K562 (cell line): ENCODE data around the gene PIGN. TPM values are rescaled to one million over a fixed set of nuclear protein-coding genes. Genes with fewer than 3 reads are reported as not detected.

Source experiments
- ATAC-seq: fragments of 200-7000 bp; cut with Tn5 transposase; 3 replicates; pipeline ENCODE4 v1.9.1; 2020; ENCODE audit warnings: moderate library complexity
- BruUV-seq: library from RNA; stranded (reverse); fragments of 400-500 nt; replicated peaks from 2 replicates; lab custom pipeline; 2021; lab: Mats Ljungman, UMichigan
- CTCF ChIA-PET: fragments of 300-600 bp; formaldehyde crosslinking; extraction: SDS; loops from one replicate; lab custom pipeline; 2021; ENCODE audit warnings: low intra/inter-chr PET ratio; lab: Yijun Ruan, JAX
- POLR2A ChIA-PET: fragments of 300-600, 350-650 bp; sonication (Branson Sonifier 250); formaldehyde crosslinking; extraction: SDS; loops from one replicate; lab custom pipeline; 2021; ENCODE audit warnings: antibody characterized with exemption, inconsistent platforms; lab: Yijun Ruan, JAX
- DNase-seq, 4 experiments: peaks; one replicate each; pipeline versions ENCODE4 v3.0.0 to v3.0.0-alpha.2; 2011 to 2018; ENCODE audit warnings: low spot score in 3 of 4, mixed read lengths in 3 of 4; ENCODE audit errors: extremely low read depth in 1 of 4
- FAIRE-seq: peaks from 2 replicates; lab custom pipeline; 2011; peaks lifted over from hg19 to GRCh38; lab: Jason Lieb, UNC
- H2AFZ ChIP-seq: 2 replicates; pipeline ENCODE4 v1.6.0; 2011; ENCODE audit warnings: low read depth, low read length, control low read depth, inconsistent platforms
- H3K27ac ChIP-seq: fragments of 200-600 bp; 3 replicates; pipeline ENCODE4 v1.8.0; 2011; ENCODE audit warnings: low read depth, mild to moderate bottlenecking, control low read depth, inconsistent platforms, low read length, moderate library complexity, mixed read lengths; ENCODE audit errors: extremely low read depth
- H3K27me3 ChIP-seq, 2 experiments: fragments of 300-600 bp in 1 of 2; 2 replicates in 1 of 2; 3 replicates in 1 of 2; pipeline versions ENCODE4 v1.6.0 to v1.8.0; 2011; ENCODE audit warnings: inconsistent platforms in 2 of 2, low read length in 2 of 2, mild to moderate bottlenecking in 1 of 2, mixed read lengths in 1 of 2, moderate library complexity in 1 of 2; ENCODE audit not compliant: control insufficient read depth in 2 of 2, insufficient read depth in 2 of 2
- H3K36me3 ChIP-seq: fragments of 300-600 bp; 3 replicates; pipeline ENCODE4 v1.8.0; 2011; ENCODE audit warnings: mild to moderate bottlenecking, low read length, inconsistent platforms; ENCODE audit not compliant: control insufficient read depth, insufficient read depth
- H3K4me1 ChIP-seq, 2 experiments: fragments of 200-600 bp in 1 of 2; replicated peaks in 1 of 2; 2 replicates in 1 of 2; 3 replicates in 1 of 2; pipeline versions ENCODE4 v1.5.1 to v1.8.0; 2011; ENCODE audit warnings: inconsistent platforms in 2 of 2, low read length in 2 of 2, mild to moderate bottlenecking in 1 of 2, mixed read lengths in 1 of 2, moderate library complexity in 1 of 2; ENCODE audit not compliant: control insufficient read depth in 2 of 2, insufficient read depth in 2 of 2
- H3K4me2 ChIP-seq: 2 replicates; pipeline ENCODE4 v1.6.1; 2011; ENCODE audit warnings: low read length, control low read depth, inconsistent platforms, mixed read lengths; ENCODE audit not compliant: insufficient read depth
- H3K4me3 ChIP-seq: fragments of 200-600 bp; sonication (generic), shearing (Covaris generic); 2 replicates; pipeline ENCODE4 v1.5.1; 2016; ENCODE audit warnings: control low read depth, inconsistent platforms
- H3K79me2 ChIP-seq: fragments of 200-600 bp; 3 replicates; pipeline ENCODE4 v1.8.0; 2011; ENCODE audit warnings: low read length, inconsistent platforms; ENCODE audit not compliant: control insufficient read depth, insufficient read depth
- H3K9ac ChIP-seq, 2 experiments: 2 replicates each; pipeline versions ENCODE4 v1.6.0 to v1.6.1; 2011; ENCODE audit warnings: low read depth in 2 of 2, low read length in 2 of 2, control low read depth in 1 of 2, inconsistent platforms in 1 of 2, mild to moderate bottlenecking in 1 of 2, mixed read lengths in 1 of 2; ENCODE audit not compliant: insufficient read depth in 1 of 2
- H3K9me1 ChIP-seq: one replicate; pipeline ENCODE4 v1.6.0; 2011; ENCODE audit warnings: inconsistent platforms, mild to moderate bottlenecking, low read length, moderate library complexity; ENCODE audit not compliant: control insufficient read depth, insufficient read depth
- H3K9me3 ChIP-seq: replicated peaks from 2 replicates; pipeline ENCODE4 v1.5.1; 2011; ENCODE audit warnings: low read depth, low read length, inconsistent platforms; ENCODE audit not compliant: control insufficient read depth, insufficient read depth
- H4K20me1 ChIP-seq: replicated peaks from 2 replicates; pipeline ENCODE4 v1.6.1; 2011; ENCODE audit warnings: low read length, inconsistent platforms, mixed read lengths; ENCODE audit not compliant: control insufficient read depth, insufficient read depth
- BRD9 ChIP-seq: fragments of 450-650 bp; IDR thresholded peaks from 2 replicates; pipeline ENCODE4 v1.6.1; 2018; ENCODE audit warnings: low read depth; ENCODE audit not compliant: partially characterized antibody
- CREBBP ChIP-seq: IDR thresholded peaks from one replicate; pipeline ENCODE4 v1.6.1; 2012; ENCODE audit warnings: low read depth, mild to moderate bottlenecking, control low read depth, inconsistent platforms, low read length
- ESRRA ChIP-seq: fragments of 450-650 bp; IDR thresholded peaks from 2 replicates; pipeline ENCODE4 v1.6.1; 2014; ENCODE audit warnings: low read depth, mild to moderate bottlenecking, moderate library complexity, borderline replicate concordance
- ZKSCAN1 ChIP-seq: fragments of 150-350 bp; IDR thresholded peaks from 2 replicates; pipeline ENCODE4 v1.6.1; 2016; ENCODE audit warnings: low read depth, low read length
- ZNF324 ChIP-seq: fragments of 250-450 bp; sonication (Bioruptor Pico); IDR thresholded peaks from 2 replicates; pipeline ENCODE4 v1.4.0; 2020; ENCODE audit warnings: mild to moderate bottlenecking
- ZNF586 ChIP-seq: fragments of 450-650 bp; formaldehyde crosslinking; conservative IDR thresholded peaks from 2 replicates; pipeline ENCODE4 v1.4.0; 2020; ENCODE audit warnings: mild to moderate bottlenecking, moderate library complexity
- WGBS: fragments of 100-300 bp; shearing (Covaris generic); methylation state at CpG from one replicate; pipeline ENCODE4 v1.1.6; 2016; ENCODE audit warnings: low coverage, mixed read lengths; ENCODE audit not compliant: insufficient coverage; ENCODE audit errors: missing lambda C conversion rate; 5-methylcytosine and 5-hydroxymethylcytosine counted together
- in situ Hi-C: fragments of 300-500 bp; cut with MboI; formaldehyde crosslinking; loops from 4 replicates; pipeline ENCODE4 v1.15.0; 2018; ENCODE audit warnings: inconsistent platforms, mixed read lengths
- intact Hi-C: fragments of 100-400 bp; cut with micrococcal nuclease; formaldehyde crosslinking; loops from 2 replicates; pipeline ENCODE4 v1.14.2; 2022
- polyA plus RNA-seq, 8 experiments: library from polyadenylated mRNA; depleted of rRNA in 4 of 8; stranded (reverse) in 5 of 8; unstranded in 3 of 8; fragments of >200 nt; fragmentation: Nextera tagmentation in 2 of 8; fragmentation: Illumina TruSeq in 1 of 8; extraction: Ambion mirVana in 2 of 8; extraction: Trizol in 1 of 8; gene quantifications; 2 replicates each; pipeline versions ENCODE4 v1.2.1 to v1.2.3, GENCODE V29; 2011 to 2014; ENCODE audit warnings: inconsistent platforms in 1 of 8, missing spikeins in 1 of 8
- total RNA-seq, 7 experiments: library from RNA; depleted of rRNA in 6 of 7; stranded (reverse); fragments of >200 nt in 6 of 7; fragmentation: Illumina TruSeq in 2 of 7; extraction: Trizol in 2 of 7; gene quantifications; 2 replicates each; pipeline versions ENCODE4 v1.2.1 to v1.2.3, GENCODE V29; 2011 to 2021; ENCODE audit warnings: low replicate concordance in 1 of 7
- TF ChIP-seq, protein P1 (sequence below): fragments of 200-800 bp; sonication (Bioruptor generic); IDR thresholded peaks from 2 replicates; pipeline ENCODE4 v1.6.1; 2017; ENCODE audit warnings: missing genetic modification characterization, missing compliant biosample characterization
- TF ChIP-seq, protein P2 (sequence below): fragments of 250-450 bp; sonication (Bioruptor Pico); IDR thresholded peaks from 2 replicates; pipeline ENCODE4 v1.5.0; 2021; ENCODE audit warnings: mild to moderate bottlenecking, borderline replicate concordance
- TF ChIP-seq, protein P3 (sequence below), 2 experiments: fragments of 450-650 bp; formaldehyde crosslinking in 1 of 2; IDR thresholded peaks; 2 replicates each; pipeline versions ENCODE4 v1.4.0 to v1.6.1; 2014 to 2020; ENCODE audit warnings: mild to moderate bottlenecking in 2 of 2, borderline replicate concordance in 1 of 2, low read depth in 1 of 2

The PIGN gene
- total and polyA plus RNA-seq, 9 of the 15 experiments (the other 6 are each of a cell fraction or from before 2014, with no cell fraction given), result 9.9 to 25.6 (median 17.3) TPM

DNA sequence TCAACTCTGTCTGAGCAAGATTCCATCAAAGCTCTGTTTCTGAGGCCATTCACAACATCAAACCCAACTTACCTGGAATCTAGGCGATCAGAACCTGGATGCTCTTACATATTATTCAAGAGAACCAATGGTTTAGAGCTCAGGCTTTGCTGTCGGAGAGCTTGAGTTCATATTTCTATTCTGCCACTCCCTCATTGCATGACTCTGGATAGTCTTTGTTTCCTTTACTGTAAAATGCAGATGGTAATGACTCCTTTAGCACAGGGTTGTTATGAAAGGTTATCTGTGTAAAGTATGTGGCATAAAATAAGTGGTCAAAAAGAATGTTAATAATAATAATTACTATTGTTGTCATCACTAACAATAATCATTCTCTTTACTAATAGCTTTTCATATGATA lies 12.8 kb upstream of the PIGN start:
- no peak overlapping the region for H3K27ac ChIP-seq
- ATAC-seq, result no peak
- no peaks in the 10 kb centered on the region for H3K9me1 ChIP-seq
- no TSS peak for BruUV-seq
- no peak overlapping the region for H3K4me3 ChIP-seq
- H3K27me3 ChIP-seq, result no peaks in the 10 kb centered on the region
- CTCF ChIA-PET, result no interaction called here
- no peaks in the 10 kb centered on the region for H4K20me1 ChIP-seq
- H3K4me1 ChIP-seq, result no peaks in the 10 kb centered on the region; a peak in 1 of 5 replicates
- TF ChIP-seq ZNF586 (CRISPR knock-in tag) (no peak), BRD9 (no peak), ZKSCAN1 (no peak), CREBBP (no peak), ESRRA (no peak), ZNF324 (CRISPR knock-in tag) (no peak)
- TF ChIP-seq, protein P1, sequence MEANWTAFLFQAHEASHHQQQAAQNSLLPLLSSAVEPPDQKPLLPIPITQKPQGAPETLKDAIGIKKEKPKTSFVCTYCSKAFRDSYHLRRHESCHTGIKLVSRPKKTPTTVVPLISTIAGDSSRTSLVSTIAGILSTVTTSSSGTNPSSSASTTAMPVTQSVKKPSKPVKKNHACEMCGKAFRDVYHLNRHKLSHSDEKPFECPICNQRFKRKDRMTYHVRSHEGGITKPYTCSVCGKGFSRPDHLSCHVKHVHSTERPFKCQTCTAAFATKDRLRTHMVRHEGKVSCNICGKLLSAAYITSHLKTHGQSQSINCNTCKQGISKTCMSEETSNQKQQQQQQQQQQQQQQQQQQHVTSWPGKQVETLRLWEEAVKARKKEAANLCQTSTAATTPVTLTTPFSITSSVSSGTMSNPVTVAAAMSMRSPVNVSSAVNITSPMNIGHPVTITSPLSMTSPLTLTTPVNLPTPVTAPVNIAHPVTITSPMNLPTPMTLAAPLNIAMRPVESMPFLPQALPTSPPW, result no peak
- TF ChIP-seq, protein P2, sequence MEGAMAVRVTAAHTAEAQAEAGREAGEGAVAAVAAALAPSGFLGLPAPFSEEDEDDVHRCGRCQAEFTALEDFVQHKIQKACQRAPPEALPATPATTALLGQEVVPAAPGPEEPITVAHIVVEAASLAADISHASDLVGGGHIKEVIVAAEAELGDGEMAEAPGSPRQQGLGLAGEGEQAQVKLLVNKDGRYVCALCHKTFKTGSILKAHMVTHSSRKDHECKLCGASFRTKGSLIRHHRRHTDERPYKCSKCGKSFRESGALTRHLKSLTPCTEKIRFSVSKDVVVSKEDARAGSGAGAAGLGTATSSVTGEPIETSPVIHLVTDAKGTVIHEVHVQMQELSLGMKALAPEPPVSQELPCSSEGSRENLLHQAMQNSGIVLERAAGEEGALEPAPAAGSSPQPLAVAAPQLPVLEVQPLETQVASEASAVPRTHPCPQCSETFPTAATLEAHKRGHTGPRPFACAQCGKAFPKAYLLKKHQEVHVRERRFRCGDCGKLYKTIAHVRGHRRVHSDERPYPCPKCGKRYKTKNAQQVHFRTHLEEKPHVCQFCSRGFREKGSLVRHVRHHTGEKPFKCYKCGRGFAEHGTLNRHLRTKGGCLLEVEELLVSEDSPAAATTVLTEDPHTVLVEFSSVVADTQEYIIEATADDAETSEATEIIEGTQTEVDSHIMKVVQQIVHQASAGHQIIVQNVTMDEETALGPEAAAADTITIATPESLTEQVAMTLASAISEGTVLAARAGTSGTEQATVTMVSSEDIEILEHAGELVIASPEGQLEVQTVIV (CRISPR knock-in tag), result no peak
- TF ChIP-seq, protein P3, sequence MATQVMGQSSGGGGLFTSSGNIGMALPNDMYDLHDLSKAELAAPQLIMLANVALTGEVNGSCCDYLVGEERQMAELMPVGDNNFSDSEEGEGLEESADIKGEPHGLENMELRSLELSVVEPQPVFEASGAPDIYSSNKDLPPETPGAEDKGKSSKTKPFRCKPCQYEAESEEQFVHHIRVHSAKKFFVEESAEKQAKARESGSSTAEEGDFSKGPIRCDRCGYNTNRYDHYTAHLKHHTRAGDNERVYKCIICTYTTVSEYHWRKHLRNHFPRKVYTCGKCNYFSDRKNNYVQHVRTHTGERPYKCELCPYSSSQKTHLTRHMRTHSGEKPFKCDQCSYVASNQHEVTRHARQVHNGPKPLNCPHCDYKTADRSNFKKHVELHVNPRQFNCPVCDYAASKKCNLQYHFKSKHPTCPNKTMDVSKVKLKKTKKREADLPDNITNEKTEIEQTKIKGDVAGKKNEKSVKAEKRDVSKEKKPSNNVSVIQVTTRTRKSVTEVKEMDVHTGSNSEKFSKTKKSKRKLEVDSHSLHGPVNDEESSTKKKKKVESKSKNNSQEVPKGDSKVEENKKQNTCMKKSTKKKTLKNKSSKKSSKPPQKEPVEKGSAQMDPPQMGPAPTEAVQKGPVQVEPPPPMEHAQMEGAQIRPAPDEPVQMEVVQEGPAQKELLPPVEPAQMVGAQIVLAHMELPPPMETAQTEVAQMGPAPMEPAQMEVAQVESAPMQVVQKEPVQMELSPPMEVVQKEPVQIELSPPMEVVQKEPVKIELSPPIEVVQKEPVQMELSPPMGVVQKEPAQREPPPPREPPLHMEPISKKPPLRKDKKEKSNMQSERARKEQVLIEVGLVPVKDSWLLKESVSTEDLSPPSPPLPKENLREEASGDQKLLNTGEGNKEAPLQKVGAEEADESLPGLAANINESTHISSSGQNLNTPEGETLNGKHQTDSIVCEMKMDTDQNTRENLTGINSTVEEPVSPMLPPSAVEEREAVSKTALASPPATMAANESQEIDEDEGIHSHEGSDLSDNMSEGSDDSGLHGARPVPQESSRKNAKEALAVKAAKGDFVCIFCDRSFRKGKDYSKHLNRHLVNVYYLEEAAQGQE (IDR thresholded peaks at IDR 0.05; ENCODE audit: borderline replicate concordance), result no peak
- TF ChIP-seq, protein P3 (CRISPR knock-in tag; IDR thresholded peaks at IDR 0.05; ENCODE audit: low read depth), result no peak
- TF ChIP-seq, all 486 proteins: peak for 0
- WGBS, result 67% methylated on average over 1 of the region's 2 CpGs
- H3K9me3 ChIP-seq, result no peaks in the 10 kb centered on the region
- intact Hi-C loops, result no loop called here
- POLR2A ChIA-PET, result interaction anchor here (0.9 kb wide), 1 partner anchor 9 kb away, joined by 4 read pairs; no protein-coding TSS in a partner anchor
- FAIRE-seq (no peak), DNase-seq (no peak)
- H2AFZ ChIP-seq, result no peak overlapping the region
- H3K79me2 ChIP-seq, result peaks cover 74% of the 10 kb centered on the region
- in situ Hi-C loops, result loop anchor here (25.0 kb wide), 1 partner anchor 788 kb away; no protein-coding TSS in a partner anchor
- H3K9ac ChIP-seq, result no peak overlapping the region
- no peak overlapping the region for H3K4me2 ChIP-seq
- H3K36me3 ChIP-seq, result no peaks in the 10 kb centered on the region; the same call in 2 of the 3 replicates
